ENCODE measurements around the gene CDC34.

The CDC34 gene

DNA sequence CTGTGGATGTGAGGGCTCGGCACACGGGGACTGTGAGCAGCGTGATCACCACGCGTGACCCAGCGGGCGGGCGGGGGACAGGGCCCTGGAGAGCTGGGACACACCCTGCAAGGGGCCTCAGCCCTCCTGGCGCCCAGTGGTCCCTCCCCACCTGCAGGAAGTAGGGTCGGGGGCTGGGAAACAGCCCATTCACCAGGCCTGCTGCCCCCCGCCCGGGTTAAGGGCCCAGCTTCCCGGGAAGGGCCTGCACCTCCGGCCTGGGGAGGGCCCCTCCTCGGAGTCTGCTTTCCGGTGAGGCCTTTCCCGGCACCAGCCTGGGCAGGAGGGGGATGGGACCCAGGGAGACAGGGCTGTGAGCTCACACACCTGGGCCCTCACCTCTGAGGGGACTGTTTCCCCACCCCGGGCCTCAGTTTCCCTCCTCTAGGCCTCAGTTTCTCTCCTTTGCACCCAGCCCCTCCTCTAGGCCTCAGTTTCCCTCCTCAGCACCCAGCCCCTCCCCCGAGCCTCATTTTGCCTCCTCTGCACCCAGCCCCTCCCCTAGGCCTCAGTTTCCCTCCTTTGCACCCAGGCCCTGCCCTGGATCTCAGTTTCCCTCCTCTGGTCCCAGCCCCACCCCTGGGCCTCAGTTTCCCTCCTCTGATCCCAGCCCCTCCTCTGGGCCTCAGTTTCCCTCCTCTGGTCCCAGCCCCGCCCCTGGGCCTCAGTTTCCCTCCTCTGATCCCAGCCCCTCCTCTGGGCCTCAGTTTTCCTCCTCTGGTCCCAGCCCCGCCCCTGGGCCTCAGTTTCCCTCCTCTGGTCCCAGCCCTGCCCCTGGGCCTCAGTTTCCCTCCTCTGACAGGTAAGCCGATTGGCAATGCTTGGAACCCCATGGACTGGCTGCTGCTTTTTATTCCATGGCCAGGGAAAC, 37.1 kb upstream of the CDC34 start:
- no peak overlapping the region for H3K4me3 ChIP-seq (ENCODE audit: low read depth, low read length)
- TF ChIP-seq, protein P1, sequence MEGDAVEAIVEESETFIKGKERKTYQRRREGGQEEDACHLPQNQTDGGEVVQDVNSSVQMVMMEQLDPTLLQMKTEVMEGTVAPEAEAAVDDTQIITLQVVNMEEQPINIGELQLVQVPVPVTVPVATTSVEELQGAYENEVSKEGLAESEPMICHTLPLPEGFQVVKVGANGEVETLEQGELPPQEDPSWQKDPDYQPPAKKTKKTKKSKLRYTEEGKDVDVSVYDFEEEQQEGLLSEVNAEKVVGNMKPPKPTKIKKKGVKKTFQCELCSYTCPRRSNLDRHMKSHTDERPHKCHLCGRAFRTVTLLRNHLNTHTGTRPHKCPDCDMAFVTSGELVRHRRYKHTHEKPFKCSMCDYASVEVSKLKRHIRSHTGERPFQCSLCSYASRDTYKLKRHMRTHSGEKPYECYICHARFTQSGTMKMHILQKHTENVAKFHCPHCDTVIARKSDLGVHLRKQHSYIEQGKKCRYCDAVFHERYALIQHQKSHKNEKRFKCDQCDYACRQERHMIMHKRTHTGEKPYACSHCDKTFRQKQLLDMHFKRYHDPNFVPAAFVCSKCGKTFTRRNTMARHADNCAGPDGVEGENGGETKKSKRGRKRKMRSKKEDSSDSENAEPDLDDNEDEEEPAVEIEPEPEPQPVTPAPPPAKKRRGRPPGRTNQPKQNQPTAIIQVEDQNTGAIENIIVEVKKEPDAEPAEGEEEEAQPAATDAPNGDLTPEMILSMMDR (IDR thresholded peaks at IDR 0.05; ENCODE audit: low read depth, low read length, missing control alignments), result no peak
- DNase-seq (ENCODE audit: low read depth), result no peak

- no peak for DNase-seq (ENCODE audit: low read depth)
- no peak overlapping the region for H3K4me3 ChIP-seq (ENCODE audit: low read depth, low read length)
- TF ChIP-seq, protein P1 (IDR thresholded peaks at IDR 0.05; ENCODE audit: low read depth, low read length, missing control alignments), result no peak
Measured at GRCh38 chr19:495081-495401, 36.5 kb upstream of the CDC34 start.

- no peak overlapping the region for H3K4me3 ChIP-seq (ENCODE audit: low read depth, low read length)
- TF ChIP-seq, protein P1 (IDR thresholded peaks at IDR 0.05; ENCODE audit: low read depth, low read length, missing control alignments), result peak; percentile 75
- no peak for DNase-seq (ENCODE audit: low read depth)
Measured at GRCh38 chr19:495402-496111, 36.0 kb upstream of the CDC34 start.

DNA sequence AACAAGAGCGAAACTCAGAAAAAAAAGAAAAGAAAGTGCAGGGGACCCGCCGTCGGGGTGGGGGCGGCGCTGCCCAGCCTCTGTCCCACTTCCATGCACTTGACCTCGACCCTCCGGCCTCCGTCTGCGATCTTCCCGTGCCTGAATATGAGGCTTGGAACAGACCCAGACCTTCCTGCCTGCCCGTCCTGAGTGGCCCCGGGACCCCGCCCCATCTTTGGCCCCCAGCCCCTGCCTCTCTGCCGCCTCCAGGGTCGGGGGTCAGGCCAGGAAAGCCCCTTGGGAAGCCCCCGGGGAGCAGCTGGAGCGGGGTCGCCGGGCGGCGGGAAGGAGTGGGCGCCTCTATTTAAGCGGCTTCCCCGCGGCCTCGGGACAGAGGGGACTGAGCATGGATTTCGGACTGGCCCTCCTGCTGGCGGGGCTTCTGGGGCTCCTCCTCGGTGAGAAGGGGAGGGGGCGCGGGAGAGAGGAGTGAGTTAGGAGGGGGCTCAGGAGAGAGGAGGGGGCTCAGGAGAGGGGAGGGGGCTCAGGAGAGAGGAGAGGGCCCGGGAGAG, 35.4 kb upstream of the CDC34 start, which contains the start of gene MADCAM1:
Gene MADCAM1 (plus strand): TSS at position 375 of the 554 bp plus-strand sequence. CDS start 14 bp downstream, at position 389.
- no peak for DNase-seq (ENCODE audit: low read depth)
- TF ChIP-seq, protein P1 (IDR thresholded peaks at IDR 0.05; ENCODE audit: low read depth, low read length, missing control alignments), result no peak
- no peak within 1 kb of the TSS for H3K4me3 ChIP-seq (ENCODE audit: low read depth, low read length)

DNA sequence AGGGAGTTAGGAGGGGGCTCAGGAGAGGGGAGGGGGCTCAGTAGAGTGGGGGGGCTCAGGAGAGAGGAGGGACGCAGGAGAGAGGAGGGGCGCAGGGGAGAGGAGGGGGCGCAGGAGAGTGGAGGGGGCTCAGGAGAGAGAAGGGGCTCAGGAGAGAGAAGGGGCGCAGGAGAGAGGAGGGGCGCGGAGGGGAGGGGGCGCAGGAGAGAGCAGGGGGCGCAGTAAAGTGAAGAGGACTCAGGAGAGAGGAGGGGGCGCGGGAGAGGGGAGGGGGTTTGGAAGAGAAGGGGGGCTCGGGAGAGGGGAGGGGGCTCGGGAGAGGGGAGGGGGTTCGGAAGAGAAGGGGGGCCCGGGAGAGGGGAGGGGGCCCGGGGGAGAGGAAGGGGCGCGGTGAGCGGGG, 34.6 kb upstream of the CDC34 start:
- TF ChIP-seq, protein P1 (IDR thresholded peaks at IDR 0.05; ENCODE audit: low read depth, low read length, missing control alignments), result no peak
- no peak for DNase-seq (ENCODE audit: low read depth)
- no peak overlapping the region for H3K4me3 ChIP-seq (ENCODE audit: low read depth, low read length)

DNA sequence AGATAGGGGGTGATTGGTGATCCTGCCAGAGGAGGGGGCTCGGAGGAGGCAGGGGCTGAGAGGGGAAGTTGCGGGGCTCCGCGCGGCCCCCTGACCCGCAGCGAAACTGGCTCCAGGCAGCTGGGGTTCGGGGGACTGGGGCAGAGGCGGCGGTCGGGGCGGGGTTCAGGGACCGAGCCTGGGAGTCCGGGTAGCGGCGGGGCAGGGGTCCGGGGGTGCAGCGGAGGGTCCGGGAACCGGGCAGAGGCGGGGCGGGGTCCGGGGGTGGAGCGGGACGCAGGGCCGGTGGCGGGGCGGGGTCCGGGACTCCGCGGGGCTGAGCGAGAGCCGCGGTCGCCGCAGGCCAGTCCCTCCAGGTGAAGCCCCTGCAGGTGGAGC, 34.1 kb upstream of the CDC34 start:
- H3K4me3 ChIP-seq (ENCODE audit: low read depth, low read length), result no peak overlapping the region
- DNase-seq (ENCODE audit: low read depth), result no peak
- TF ChIP-seq, protein P1 (IDR thresholded peaks at IDR 0.05; ENCODE audit: low read depth, low read length, missing control alignments), result no peak

All from GM12864 (cell line).